ENCODE results near the gene C1QTNF7.

C1QTNF7 gene

DNA sequence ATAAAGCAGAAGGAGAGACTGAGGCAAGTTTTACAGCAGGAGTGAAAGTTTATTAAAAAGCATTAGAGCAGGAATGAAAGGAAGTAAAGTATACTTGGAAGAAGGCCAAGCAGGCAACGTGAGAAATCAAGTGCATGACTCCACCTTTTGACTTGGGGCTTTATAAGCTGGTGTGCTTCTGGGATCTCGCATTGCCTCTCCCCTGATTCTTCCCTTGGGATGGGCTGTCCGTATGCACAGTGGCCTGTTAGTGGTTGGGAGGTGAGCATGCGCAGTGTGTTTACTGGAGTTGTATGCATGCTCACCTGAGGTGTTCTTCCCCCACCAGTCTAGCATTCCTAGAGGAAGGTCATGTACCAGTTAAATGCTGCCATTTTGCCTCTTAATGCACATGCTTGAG is 29.1 kb upstream of the C1QTNF7 start:
- TF ChIP-seq, protein P1, sequence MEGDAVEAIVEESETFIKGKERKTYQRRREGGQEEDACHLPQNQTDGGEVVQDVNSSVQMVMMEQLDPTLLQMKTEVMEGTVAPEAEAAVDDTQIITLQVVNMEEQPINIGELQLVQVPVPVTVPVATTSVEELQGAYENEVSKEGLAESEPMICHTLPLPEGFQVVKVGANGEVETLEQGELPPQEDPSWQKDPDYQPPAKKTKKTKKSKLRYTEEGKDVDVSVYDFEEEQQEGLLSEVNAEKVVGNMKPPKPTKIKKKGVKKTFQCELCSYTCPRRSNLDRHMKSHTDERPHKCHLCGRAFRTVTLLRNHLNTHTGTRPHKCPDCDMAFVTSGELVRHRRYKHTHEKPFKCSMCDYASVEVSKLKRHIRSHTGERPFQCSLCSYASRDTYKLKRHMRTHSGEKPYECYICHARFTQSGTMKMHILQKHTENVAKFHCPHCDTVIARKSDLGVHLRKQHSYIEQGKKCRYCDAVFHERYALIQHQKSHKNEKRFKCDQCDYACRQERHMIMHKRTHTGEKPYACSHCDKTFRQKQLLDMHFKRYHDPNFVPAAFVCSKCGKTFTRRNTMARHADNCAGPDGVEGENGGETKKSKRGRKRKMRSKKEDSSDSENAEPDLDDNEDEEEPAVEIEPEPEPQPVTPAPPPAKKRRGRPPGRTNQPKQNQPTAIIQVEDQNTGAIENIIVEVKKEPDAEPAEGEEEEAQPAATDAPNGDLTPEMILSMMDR (conservative IDR thresholded peaks at IDR 0.05; ENCODE audit: control insufficient read depth, insufficient read depth, low read depth, low read length): no peak
- H3K4me3 ChIP-seq (ENCODE audit: control insufficient read depth, low read depth, low read length): no peak overlapping the region
- DNase-seq (ENCODE audit: low read depth): no peak

DNA sequence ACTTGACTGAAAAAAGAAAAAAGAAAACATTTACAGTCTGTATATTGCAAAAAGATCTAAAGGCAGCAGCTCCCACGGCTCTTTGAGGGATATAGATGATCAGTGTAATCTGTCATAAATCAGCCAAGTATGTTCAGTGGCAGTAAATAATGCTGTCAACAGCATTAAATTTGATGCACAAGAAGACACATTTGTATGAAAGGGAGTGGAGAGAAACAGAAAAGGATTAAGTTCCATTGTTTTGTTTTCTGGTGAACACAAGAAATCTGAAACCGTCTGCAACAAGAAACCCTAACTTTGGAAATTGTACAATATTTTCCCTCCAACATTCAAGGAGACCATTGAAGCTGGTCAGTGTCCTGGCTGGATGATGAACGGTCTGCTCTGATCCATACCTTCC is 27.6 kb upstream of the C1QTNF7 start:
- H3K4me3 ChIP-seq (ENCODE audit: control insufficient read depth, low read depth, low read length): no peak overlapping the region
- TF ChIP-seq, protein P1 (conservative IDR thresholded peaks at IDR 0.05; ENCODE audit: control insufficient read depth, insufficient read depth, low read depth, low read length): no peak
- no peak for DNase-seq (ENCODE audit: low read depth)

DNA sequence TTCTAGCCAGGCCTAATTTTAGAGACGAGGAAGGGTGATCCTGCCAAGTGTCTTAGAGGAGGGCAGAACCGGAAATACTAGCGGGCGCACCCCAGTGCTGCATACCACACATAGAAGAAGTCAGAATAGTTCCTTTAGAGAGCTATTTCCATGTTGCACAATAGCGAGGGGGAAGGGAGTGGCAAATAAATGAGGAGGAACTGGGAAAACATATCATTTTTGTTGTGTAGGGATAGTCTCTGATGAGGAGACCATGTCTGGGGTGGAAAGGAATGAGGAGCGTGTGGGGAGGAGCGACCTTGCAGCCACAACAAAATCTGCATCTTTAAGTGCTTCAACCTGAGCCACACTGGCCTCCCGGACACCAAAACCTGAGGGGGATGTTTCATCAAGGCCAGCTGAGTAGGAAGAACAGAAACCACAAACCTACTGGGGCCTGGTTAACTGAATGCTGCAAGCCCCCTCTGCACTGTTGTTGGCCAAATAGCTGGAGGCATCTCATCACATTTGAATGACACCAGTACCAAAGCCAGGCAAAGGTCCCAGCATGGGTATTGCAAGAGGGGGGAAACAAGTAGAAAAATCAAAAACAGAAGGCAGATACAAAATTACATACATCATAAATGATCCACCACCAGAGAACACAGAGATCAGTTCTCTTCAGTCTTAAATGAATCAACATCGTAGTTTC is 26.7 kb upstream of the C1QTNF7 start:
- no peak overlapping the region for H3K4me3 ChIP-seq (ENCODE audit: control insufficient read depth, low read depth, low read length)
- DNase-seq (ENCODE audit: low read depth): peak; percentile 64
- TF ChIP-seq, protein P1 (conservative IDR thresholded peaks at IDR 0.05; ENCODE audit: control insufficient read depth, insufficient read depth, low read depth, low read length): no peak

DNA sequence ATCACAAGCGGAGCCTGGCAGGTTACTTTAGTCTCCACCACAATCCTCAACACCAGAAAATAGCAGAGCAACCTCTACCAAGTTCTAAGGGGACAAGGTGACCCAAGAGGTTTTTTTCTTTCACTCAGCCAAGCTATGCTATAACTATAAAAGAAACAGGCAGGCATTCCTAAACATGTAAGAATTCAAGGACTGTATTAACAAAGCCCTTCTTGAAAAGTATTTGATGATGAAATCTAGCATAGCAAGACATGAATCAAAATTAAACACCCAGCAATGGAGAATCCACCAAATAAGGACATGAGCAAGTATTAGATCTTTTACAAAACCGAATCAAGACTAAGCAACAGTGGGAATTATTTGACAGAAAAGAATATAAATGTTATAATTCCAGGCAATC is 25.7 kb upstream of the C1QTNF7 start:
- TF ChIP-seq, protein P1 (conservative IDR thresholded peaks at IDR 0.05; ENCODE audit: control insufficient read depth, insufficient read depth, low read depth, low read length): no peak
- no peak overlapping the region for H3K4me3 ChIP-seq (ENCODE audit: control insufficient read depth, low read depth, low read length)
- DNase-seq (ENCODE audit: low read depth): peak; percentile 40

DNA sequence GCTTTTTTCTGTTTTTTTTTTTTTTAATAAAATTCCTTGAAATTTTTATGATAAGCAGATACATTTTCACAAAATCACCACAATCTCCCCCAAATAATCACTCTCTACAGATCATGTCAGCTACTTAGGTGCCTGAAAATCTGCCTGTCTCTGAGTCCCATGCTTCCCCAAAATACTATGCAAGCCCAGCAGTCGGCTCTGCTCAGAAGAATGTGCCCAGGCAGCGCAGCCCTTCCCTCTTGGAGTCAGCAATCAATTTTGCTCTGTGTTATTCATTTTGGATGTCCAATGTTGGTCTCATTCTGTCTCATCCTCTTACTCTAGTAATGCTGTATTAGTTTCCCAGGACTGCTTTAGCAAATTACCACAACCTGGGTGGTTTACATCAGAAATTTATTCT is 24.9 kb upstream of the C1QTNF7 start:
- TF ChIP-seq, protein P1 (conservative IDR thresholded peaks at IDR 0.05; ENCODE audit: control insufficient read depth, insufficient read depth, low read depth, low read length): no peak
- no peak for DNase-seq (ENCODE audit: low read depth)
- no peak overlapping the region for H3K4me3 ChIP-seq (ENCODE audit: control insufficient read depth, low read depth, low read length)

DNA sequence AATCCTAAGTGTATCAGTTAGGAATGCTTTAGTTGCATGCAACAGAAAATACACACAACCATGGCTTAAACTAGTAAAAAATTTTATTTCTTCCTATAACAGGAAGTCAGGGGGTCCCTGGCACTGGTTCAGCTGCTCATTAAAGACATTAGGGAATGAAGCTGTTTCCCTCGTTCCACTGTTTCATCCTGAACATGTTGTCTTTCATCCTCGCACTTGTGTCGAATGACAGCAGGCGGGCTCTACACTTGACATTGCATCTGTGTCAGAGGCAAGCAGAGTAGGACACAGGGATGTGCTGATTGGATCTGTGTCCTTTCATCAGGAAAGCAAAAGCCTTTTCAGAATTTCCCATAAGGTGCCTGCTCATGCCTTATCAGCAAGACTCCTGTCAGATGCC is 22.8 kb upstream of the C1QTNF7 start:
- TF ChIP-seq, protein P1 (conservative IDR thresholded peaks at IDR 0.05; ENCODE audit: control insufficient read depth, insufficient read depth, low read depth, low read length): no peak
- no peak overlapping the region for H3K4me3 ChIP-seq (ENCODE audit: control insufficient read depth, low read depth, low read length)
- DNase-seq (ENCODE audit: low read depth): no peak

DNA sequence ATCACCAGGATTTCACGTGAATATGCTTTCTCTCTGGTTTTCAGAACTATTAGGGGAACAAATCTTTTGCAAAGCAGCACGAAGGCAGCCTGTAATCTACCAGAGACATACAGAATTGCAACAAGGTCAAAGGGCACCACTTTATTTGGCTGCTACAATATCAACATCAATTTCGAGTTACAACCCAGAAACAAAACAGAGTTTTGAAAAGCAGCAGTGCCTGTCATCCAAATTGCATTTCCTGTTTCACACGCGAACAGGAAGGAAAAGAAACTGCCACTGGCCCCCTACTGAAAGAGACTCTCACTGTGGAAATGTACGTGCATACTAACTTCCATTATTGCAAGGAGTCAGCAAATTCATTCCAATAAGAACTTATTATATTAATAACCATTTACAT is 17.1 kb upstream of the C1QTNF7 start:
- no peak for DNase-seq (ENCODE audit: low read depth)

More for the DNA sequence above, 17.1 kb upstream of the C1QTNF7 start:
- H3K4me3 ChIP-seq (ENCODE audit: control insufficient read depth, low read depth, low read length): no peak overlapping the region
- TF ChIP-seq, protein P1 (conservative IDR thresholded peaks at IDR 0.05; ENCODE audit: control insufficient read depth, insufficient read depth, low read depth, low read length): no peak

Measured in fibroblast of mammary gland (primary cell).